Loucy (cell line): ENCODE results near the gene VSTM2B.

Source experiments
- EZH2phosphoT487 ChIP-seq: fragments of 200-600 bp; IDR thresholded peaks from 2 replicates; pipeline ENCODE4 v1.6.1; 2018; ENCODE audit warnings: antibody characterized with exemption, mild to moderate bottlenecking, moderate library complexity, borderline replicate concordance
- TF ChIP-seq, protein P1 (sequence below): fragments of 200-600 bp; sonication (generic); conservative IDR thresholded peaks from 2 replicates; pipeline ENCODE4 v1.5.1; 2014; ENCODE audit warnings: mild to moderate bottlenecking, antibody characterized with exemption, low read length

DNA sequence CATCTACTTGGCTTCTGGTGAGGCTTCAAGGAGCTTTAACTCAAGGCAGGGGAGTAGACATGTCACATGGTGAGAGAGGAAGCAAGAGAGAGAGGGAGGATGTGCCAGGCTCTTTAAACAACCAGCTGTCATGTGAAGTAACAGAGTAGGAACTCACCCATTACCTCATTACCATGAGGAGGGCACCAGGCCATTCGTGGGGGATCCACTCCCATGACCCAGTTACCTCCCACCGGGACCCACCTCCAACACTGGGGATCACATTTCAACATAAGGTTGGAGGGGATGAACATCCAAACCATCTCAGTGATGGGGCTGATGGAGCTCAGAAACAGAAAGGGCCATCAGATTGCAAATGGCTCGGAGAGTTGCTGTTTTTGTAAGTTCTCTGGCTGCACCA is 12.9 kb downstream of the VSTM2B start:
- TF ChIP-seq, protein P1, sequence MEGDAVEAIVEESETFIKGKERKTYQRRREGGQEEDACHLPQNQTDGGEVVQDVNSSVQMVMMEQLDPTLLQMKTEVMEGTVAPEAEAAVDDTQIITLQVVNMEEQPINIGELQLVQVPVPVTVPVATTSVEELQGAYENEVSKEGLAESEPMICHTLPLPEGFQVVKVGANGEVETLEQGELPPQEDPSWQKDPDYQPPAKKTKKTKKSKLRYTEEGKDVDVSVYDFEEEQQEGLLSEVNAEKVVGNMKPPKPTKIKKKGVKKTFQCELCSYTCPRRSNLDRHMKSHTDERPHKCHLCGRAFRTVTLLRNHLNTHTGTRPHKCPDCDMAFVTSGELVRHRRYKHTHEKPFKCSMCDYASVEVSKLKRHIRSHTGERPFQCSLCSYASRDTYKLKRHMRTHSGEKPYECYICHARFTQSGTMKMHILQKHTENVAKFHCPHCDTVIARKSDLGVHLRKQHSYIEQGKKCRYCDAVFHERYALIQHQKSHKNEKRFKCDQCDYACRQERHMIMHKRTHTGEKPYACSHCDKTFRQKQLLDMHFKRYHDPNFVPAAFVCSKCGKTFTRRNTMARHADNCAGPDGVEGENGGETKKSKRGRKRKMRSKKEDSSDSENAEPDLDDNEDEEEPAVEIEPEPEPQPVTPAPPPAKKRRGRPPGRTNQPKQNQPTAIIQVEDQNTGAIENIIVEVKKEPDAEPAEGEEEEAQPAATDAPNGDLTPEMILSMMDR, result no peak
- no peak for TF ChIP-seq EZH2phosphoT487
